Hepatocyte (in vitro differentiated cells): ENCODE results near the gene C11orf54.

Source experiments
- EZH2phosphoT487 ChIP-seq: fragments of 200-600 bp; sonication (generic); IDR thresholded peaks from one replicate; pipeline ENCODE4 v1.6.1; 2018; ENCODE audit warnings: antibody characterized with exemption, mild to moderate bottlenecking, low read depth, moderate library complexity; ENCODE audit not compliant: unreplicated experiment, severe bottlenecking
- TF ChIP-seq, protein P1 (sequence below): fragments of 200-600 bp; sonication (generic); IDR thresholded peaks from 2 replicates; pipeline ENCODE4 v1.5.1; 2016; ENCODE audit warnings: antibody characterized with exemption, mild to moderate bottlenecking; ENCODE audit not compliant: poor library complexity

DNA sequence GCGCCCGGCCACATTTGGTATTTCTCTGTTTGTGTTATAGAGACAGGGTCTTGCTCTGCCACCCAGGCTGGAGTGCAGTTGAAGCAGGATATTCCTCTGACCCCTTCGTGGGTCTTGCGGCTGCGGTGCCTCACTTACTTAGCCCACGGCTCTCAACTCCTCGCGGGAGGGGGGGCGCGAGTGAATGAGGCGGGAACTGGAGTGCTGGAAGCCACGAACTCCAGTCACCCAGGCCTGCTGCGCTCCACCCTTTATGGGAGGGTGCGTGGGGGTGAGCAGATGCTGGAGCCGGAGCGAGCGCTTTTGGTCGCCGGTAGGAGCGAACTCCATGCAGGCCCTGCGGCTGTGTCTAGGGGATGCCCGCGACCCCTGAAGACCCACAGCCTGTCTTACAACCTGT, 1.8 kb downstream of the C11orf54 start:
- TF ChIP-seq, protein P1, sequence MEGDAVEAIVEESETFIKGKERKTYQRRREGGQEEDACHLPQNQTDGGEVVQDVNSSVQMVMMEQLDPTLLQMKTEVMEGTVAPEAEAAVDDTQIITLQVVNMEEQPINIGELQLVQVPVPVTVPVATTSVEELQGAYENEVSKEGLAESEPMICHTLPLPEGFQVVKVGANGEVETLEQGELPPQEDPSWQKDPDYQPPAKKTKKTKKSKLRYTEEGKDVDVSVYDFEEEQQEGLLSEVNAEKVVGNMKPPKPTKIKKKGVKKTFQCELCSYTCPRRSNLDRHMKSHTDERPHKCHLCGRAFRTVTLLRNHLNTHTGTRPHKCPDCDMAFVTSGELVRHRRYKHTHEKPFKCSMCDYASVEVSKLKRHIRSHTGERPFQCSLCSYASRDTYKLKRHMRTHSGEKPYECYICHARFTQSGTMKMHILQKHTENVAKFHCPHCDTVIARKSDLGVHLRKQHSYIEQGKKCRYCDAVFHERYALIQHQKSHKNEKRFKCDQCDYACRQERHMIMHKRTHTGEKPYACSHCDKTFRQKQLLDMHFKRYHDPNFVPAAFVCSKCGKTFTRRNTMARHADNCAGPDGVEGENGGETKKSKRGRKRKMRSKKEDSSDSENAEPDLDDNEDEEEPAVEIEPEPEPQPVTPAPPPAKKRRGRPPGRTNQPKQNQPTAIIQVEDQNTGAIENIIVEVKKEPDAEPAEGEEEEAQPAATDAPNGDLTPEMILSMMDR: no peak
- TF ChIP-seq EZH2phosphoT487: no peak
